Stimulated activated CD8-positive, alpha-beta memory T cell treated with anti-CD3 and anti-CD28 coated beads, Interleukin-4, amount 100 ng/mL, for 24 hours (primary cell): ENCODE results near the gene HDAC5.
"Not testable (repeated sequence)": the region's sequence is repeated elsewhere in the genome, so short reads cannot be mapped to it uniquely, and the experiment has no call there.

Experiments used
- DNase-seq: peaks from one replicate; pipeline ENCODE4 v3.0.0-alpha.2; 2020; ENCODE audit warnings: low read depth

HDAC5 gene

GRCh38 chr17:44111777-44112176, 11.7 kb downstream of the HDAC5 start:
- no peak for DNase-seq

- DNase-seq = peak; percentile 60
Measured at GRCh38 chr17:44110823-44111633, 12.4 kb downstream of the HDAC5 start.

GRCh38 chr17:44110011-44110686, 13.3 kb downstream of the HDAC5 start:
- no peak for DNase-seq

GRCh38 chr17:44109312-44109630, 14.2 kb downstream of the HDAC5 start:
- DNase-seq = no peak

GRCh38 chr17:44108440-44109311, 14.8 kb downstream of the HDAC5 start:
- DNase-seq = no peak

GRCh38 chr17:44106801-44107200, 16.6 kb downstream of the HDAC5 start:
- no peak for DNase-seq

- DNase-seq = no peak
Measured at GRCh38 chr17:44105941-44106340, 17.5 kb downstream of the HDAC5 start.

GRCh38 chr17:44105483-44105882, 18.0 kb downstream of the HDAC5 start:
- no peak for DNase-seq

GRCh38 chr17:44102849-44103622, 20.4 kb downstream of the HDAC5 start:
- DNase-seq = no peak

- DNase-seq = not testable (repeated sequence)
Measured at GRCh38 chr17:44101858-44102257, 21.6 kb downstream of the HDAC5 start.

- DNase-seq = no peak
Measured at GRCh38 chr17:44097110-44097958, 26.1 kb downstream of the HDAC5 start.

GRCh38 chr17:44095647-44096496, 27.6 kb downstream of the HDAC5 start:
- DNase-seq = no peak

GRCh38 chr17:44095388-44095646, 28.1 kb downstream of the HDAC5 start:
- no peak for DNase-seq

GRCh38 chr17:44094701-44095387, 28.6 kb downstream of the HDAC5 start:
- no peak for DNase-seq

GRCh38 chr17:44093231-44093900, 30.1 kb downstream of the HDAC5 start:
- no peak for DNase-seq

- no peak for DNase-seq
Measured at GRCh38 chr17:44092051-44092450, 31.4 kb downstream of the HDAC5 start.

- no peak for DNase-seq
Measured at GRCh38 chr17:44091200-44091997, 32.0 kb downstream of the HDAC5 start.

GRCh38 chr17:44088254-44088653, 35.2 kb downstream of the HDAC5 start:
- DNase-seq = no peak
